Endodermal cell (in vitro differentiated cells): Measurements from ENCODE around the gene PNMT. TPM values are rescaled to one million over a fixed set of nuclear protein-coding genes. Genes with fewer than 3 reads are reported as not detected.

Experiments
- DNase-seq: peaks from one replicate; pipeline ENCODE4 v3.0.0-alpha.2; 2017
- H3K27ac ChIP-seq: 2 replicates; pipeline ENCODE4 v1.5.1; 2013; ENCODE audit warnings: mild to moderate bottlenecking, low read depth, low read length, moderate library complexity
- H3K27me3 ChIP-seq: 2 replicates; pipeline ENCODE4 v1.6.1; 2013; ENCODE audit warnings: mild to moderate bottlenecking, low read length, moderate library complexity; ENCODE audit not compliant: insufficient read depth, control insufficient read depth, poor library complexity, severe bottlenecking
- H3K36me3 ChIP-seq: 2 replicates; pipeline ENCODE4 v1.7.0; 2013; ENCODE audit warnings: mild to moderate bottlenecking, low read length, moderate library complexity; ENCODE audit not compliant: control insufficient read depth, insufficient read depth
- H3K4me1 ChIP-seq: one replicate; pipeline ENCODE4 v1.7.0; 2013; ENCODE audit warnings: low read length; ENCODE audit not compliant: control insufficient read depth, insufficient read depth
- H3K4me3 ChIP-seq: 2 replicates; pipeline ENCODE4 v1.5.1; 2013; ENCODE audit warnings: mild to moderate bottlenecking, low read length, moderate library complexity
- H3K9ac ChIP-seq: 2 replicates; pipeline ENCODE4 v1.6.1; 2013; ENCODE audit warnings: mild to moderate bottlenecking, low read length, moderate library complexity; ENCODE audit not compliant: poor library complexity, severe bottlenecking; ENCODE audit errors: extremely low read depth
- H3K9me3 ChIP-seq: 2 replicates; pipeline ENCODE4 v1.6.1; 2013; ENCODE audit warnings: mild to moderate bottlenecking, low read length, moderate library complexity; ENCODE audit not compliant: control insufficient read depth
- H3K27ac Mint-ChIP-seq: 2 replicates; pipeline ENCODE4 v1.8.0; 2020; ENCODE audit warnings: mixed read lengths
- H3K27me3 Mint-ChIP-seq: 2 replicates; pipeline ENCODE4 v1.8.0; 2021; ENCODE audit warnings: mild to moderate bottlenecking, mixed read lengths; ENCODE audit not compliant: insufficient read depth
- H3K36me3 Mint-ChIP-seq: 2 replicates; pipeline ENCODE4 v1.8.0; 2020; ENCODE audit warnings: low read depth, mixed read lengths
- H3K4me1 Mint-ChIP-seq: 2 replicates; pipeline ENCODE4 v1.8.0; 2020; ENCODE audit warnings: mixed read lengths
- H3K4me3 Mint-ChIP-seq: 2 replicates; pipeline ENCODE4 v1.8.0; 2020; ENCODE audit warnings: mild to moderate bottlenecking, moderate library complexity, mixed read lengths
- H3K9me3 Mint-ChIP-seq: 2 replicates; pipeline ENCODE4 v1.8.0; 2020; ENCODE audit warnings: mild to moderate bottlenecking, mixed read lengths
- WGBS, 2 experiments: methylation state at CpG; one replicate each; pipeline versions ENCODE4 v1.1.5 to v1.1.7; 2013; ENCODE audit warnings: missing lambda C conversion rate in 2 of 2, mixed read lengths in 1 of 2; ENCODE audit not compliant: insufficient coverage in 1 of 2, insufficient read length in 1 of 2; 5-methylcytosine and 5-hydroxymethylcytosine counted together
- total RNA-seq, 2 donors: library from RNA; stranded (reverse); fragmentation: NEBNext Ultra II Directional in 1 of 2; extraction: Animal tissue kit (Norgen Biotek cat#: 25700) in 1 of 2; gene quantifications; 2 replicates in 1 of 2; 3 replicates in 1 of 2; pipeline ENCODE4 v1.2.1, GENCODE V29; 2021
- TF ChIP-seq, protein P1 (sequence below): fragments of 200-600 bp; sonication (generic); conservative IDR thresholded peaks from 2 replicates; pipeline ENCODE4 v1.5.0; 2021; ENCODE audit warnings: antibody characterized with exemption, mild to moderate bottlenecking

The PNMT gene
- total RNA-seq, 2 donors from 2014 or later: 0.55 to 1.0 TPM

DNA sequence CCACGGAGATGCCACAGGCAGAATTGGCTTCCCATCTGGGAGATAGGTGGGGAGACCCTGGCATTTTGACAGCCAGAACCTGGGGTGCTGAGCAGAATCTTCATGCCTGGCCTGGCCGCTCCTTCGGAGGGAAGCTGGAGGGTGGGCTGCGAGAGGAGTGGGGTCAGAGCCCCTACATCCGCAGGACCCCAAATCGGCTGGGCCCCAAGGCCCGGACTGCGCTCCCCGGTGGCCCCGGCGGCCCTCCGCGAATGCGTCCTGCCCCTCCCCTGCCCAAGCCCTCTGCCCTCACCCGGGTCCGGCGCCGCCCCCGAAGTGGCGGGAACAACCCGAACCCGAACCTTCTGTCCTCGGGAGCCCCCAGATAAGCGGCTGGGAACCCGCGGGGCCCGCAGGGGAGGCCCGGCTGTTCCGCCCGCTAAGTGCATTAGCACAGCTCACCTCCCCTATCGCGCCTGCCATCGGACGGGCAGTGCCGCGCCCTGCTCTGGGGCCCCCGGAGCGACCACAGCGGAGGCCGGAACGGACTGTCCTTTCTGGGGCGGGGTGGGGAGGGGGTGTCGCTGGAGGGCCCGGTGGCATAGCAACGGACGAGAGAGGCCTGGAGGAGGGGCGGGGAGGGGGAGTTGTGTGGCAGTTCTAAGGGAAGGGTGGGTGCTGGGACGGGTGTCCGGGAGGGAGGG lies 850 bp upstream of the PNMT start:
- Mint-ChIP-seq H3K36me3 (no peaks in the 10 kb centered on the region), H3K27me3 (peaks cover 62% of the 10 kb centered on the region), H3K4me3 (peak overlapping the region; percentile 40), H3K4me1 (peaks cover 12% of the 10 kb centered on the region), H3K9me3 (no peaks in the 10 kb centered on the region), H3K27ac (no peak overlapping the region)
- no peaks in the 10 kb centered on the region for H3K4me1 ChIP-seq
- WGBS, 2 experiments: 15 to 18% methylated on average over 20 to 49 of the region's 49 CpGs
- no peaks in the 10 kb centered on the region for H3K36me3 ChIP-seq
- H3K27ac ChIP-seq: no peak overlapping the region
- peak; percentile 79 for DNase-seq
- H3K9me3 ChIP-seq: no peaks in the 10 kb centered on the region
- H3K9ac ChIP-seq: no peak overlapping the region
- peaks cover 50% of the 10 kb centered on the region for H3K27me3 ChIP-seq
- no peak overlapping the region for H3K4me3 ChIP-seq
- TF ChIP-seq, protein P1, sequence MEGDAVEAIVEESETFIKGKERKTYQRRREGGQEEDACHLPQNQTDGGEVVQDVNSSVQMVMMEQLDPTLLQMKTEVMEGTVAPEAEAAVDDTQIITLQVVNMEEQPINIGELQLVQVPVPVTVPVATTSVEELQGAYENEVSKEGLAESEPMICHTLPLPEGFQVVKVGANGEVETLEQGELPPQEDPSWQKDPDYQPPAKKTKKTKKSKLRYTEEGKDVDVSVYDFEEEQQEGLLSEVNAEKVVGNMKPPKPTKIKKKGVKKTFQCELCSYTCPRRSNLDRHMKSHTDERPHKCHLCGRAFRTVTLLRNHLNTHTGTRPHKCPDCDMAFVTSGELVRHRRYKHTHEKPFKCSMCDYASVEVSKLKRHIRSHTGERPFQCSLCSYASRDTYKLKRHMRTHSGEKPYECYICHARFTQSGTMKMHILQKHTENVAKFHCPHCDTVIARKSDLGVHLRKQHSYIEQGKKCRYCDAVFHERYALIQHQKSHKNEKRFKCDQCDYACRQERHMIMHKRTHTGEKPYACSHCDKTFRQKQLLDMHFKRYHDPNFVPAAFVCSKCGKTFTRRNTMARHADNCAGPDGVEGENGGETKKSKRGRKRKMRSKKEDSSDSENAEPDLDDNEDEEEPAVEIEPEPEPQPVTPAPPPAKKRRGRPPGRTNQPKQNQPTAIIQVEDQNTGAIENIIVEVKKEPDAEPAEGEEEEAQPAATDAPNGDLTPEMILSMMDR: no peak

DNA sequence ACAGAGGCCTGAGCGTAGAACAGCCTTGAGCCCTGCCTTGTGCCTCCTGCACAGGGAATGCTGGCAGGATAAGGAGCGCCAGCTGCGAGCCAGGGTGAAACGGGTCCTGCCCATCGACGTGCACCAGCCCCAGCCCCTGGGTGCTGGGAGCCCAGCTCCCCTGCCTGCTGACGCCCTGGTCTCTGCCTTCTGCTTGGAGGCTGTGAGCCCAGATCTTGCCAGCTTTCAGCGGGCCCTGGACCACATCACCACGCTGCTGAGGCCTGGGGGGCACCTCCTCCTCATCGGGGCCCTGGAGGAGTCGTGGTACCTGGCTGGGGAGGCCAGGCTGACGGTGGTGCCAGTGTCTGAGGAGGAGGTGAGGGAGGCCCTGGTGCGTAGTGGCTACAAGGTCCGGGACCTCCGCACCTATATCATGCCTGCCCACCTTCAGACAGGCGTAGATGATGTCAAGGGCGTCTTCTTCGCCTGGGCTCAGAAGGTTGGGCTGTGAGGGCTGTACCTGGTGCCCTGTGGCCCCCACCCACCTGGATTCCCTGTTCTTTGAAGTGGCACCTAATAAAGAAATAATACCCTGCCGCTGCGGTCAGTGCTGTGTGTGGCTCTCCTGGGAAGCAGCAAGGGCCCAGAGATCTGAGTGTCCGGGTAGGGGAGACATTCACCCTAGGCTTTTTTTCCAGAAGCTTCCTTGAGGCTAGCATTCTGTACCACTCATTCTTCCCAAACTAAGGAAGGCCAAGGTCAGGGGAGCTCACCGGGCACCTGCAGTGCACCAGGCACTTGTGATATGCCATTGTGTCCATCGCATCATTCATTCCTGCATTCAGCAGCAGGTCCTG lies 1.9 kb downstream of the PNMT start:
- Mint-ChIP-seq H3K4me1 (peaks cover 7% of the 10 kb centered on the region), H3K9me3 (no peaks in the 10 kb centered on the region), H3K4me3 (no peak overlapping the region), H3K27ac (no peak overlapping the region), H3K27me3 (peaks cover 59% of the 10 kb centered on the region), H3K36me3 (no peaks in the 10 kb centered on the region)
- Histone ChIP-seq H3K4me3 (no peak overlapping the region), H3K27me3 (peaks cover 50% of the 10 kb centered on the region), H3K9ac (no peak overlapping the region), H3K4me1 (no peaks in the 10 kb centered on the region), H3K36me3 (no peaks in the 10 kb centered on the region), H3K27ac (no peak overlapping the region), H3K9me3 (no peaks in the 10 kb centered on the region)
- no peak for DNase-seq
- WGBS, 2 experiments: 92 to 93% methylated on average over 13 to 23 of the region's 23 CpGs
- TF ChIP-seq, protein P1: no peak

DNA sequence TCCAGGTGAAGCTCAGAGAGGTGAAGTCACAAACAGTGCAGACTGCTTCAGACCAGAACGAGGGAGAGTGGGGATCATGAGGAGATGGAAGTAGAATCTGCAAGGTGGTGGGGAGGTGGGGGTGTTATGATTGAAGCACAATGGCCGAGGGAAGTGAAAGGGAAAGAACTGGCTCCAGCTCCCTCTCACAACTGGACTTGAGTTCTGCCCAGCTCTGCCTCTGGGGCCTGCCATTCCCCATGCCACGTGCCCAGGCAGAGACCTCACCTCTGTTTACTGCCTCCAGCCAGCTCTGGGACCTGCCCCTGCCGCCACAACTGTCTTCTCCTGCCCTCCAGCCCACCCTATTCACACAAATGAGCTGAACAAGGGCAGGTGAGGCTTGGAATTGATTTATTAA lies 2.5 kb downstream of the PNMT start:
- no peaks in the 10 kb centered on the region for H3K9me3 Mint-ChIP-seq
- no peaks in the 10 kb centered on the region for H3K36me3 Mint-ChIP-seq
- Histone ChIP-seq H3K4me3 (no peak overlapping the region), H3K36me3 (no peaks in the 10 kb centered on the region), H3K27ac (no peak overlapping the region), H3K4me1 (no peaks in the 10 kb centered on the region), H3K9ac (no peak overlapping the region), H3K9me3 (no peaks in the 10 kb centered on the region), H3K27me3 (peaks cover 50% of the 10 kb centered on the region)
- peaks cover 53% of the 10 kb centered on the region for H3K27me3 Mint-ChIP-seq
- peaks cover 10% of the 10 kb centered on the region for H3K4me1 Mint-ChIP-seq
- no peak overlapping the region for H3K4me3 Mint-ChIP-seq
- DNase-seq: no peak
- TF ChIP-seq, protein P1: no peak
- no peak overlapping the region for H3K27ac Mint-ChIP-seq
- 67 to 74% methylated on average over 1 to 4 of the region's 4 CpGs for WGBS, 2 experiments
